Lung (tissue), 12 donors: Measurements from ENCODE around the gene RBP3. TPM values are rescaled to one million over a fixed set of nuclear protein-coding genes. Genes with fewer than 3 reads are reported as not detected.

ENCODE experiments used
- ATAC-seq: fragments of 200-7000 bp; cut with Tn5 transposase; one replicate; pipeline ENCODE4 v1.9.1; 2020; ENCODE audit warnings: moderate number of reproducible peaks; ENCODE audit not compliant: insufficient read depth, low FRiP score
- DNase-seq, 3 donors: peaks; one replicate each; pipeline ENCODE4 v3.0.0-alpha.2; 2013 to 2017
- H3K27ac ChIP-seq, 2 donors: one replicate each; pipeline ENCODE4 v1.5.1; 2013; ENCODE audit warnings: mild to moderate bottlenecking in 2 of 2, moderate library complexity in 2 of 2, control low read depth in 1 of 2, inconsistent platforms in 1 of 2, low read depth in 1 of 2, low read length in 1 of 2
- H3K27me3 ChIP-seq, 3 donors: one replicate each; pipeline ENCODE4 v1.5.1; 2013; ENCODE audit warnings: low read length in 2 of 3; ENCODE audit not compliant: control insufficient read depth in 3 of 3, insufficient read depth in 3 of 3
- H3K36me3 ChIP-seq, 4 donors: one replicate each; pipeline ENCODE4 v1.5.1; 2013; ENCODE audit warnings: low read length in 4 of 4, mild to moderate bottlenecking in 1 of 4, moderate library complexity in 1 of 4; ENCODE audit not compliant: control insufficient read depth in 4 of 4, insufficient read depth in 4 of 4
- H3K4me1 ChIP-seq, 5 donors: one replicate each; pipeline ENCODE4 v1.5.1; 2013; ENCODE audit warnings: low read length in 5 of 5, mild to moderate bottlenecking in 2 of 5, moderate library complexity in 1 of 5; ENCODE audit not compliant: control insufficient read depth in 5 of 5, insufficient read depth in 5 of 5
- H3K4me3 ChIP-seq: one replicate; pipeline ENCODE4 v1.5.1; 2013; ENCODE audit warnings: mild to moderate bottlenecking, control low read depth, moderate library complexity
- H3K9ac ChIP-seq, 2 donors: one replicate each; pipeline ENCODE4 v1.5.1; 2013; ENCODE audit warnings: low read length in 2 of 2, control low read depth in 1 of 2; ENCODE audit not compliant: insufficient read depth in 1 of 2
- H3K9me3 ChIP-seq, 4 donors: one replicate each; pipeline ENCODE4 v1.5.1; 2013; ENCODE audit warnings: low read length in 3 of 4, mild to moderate bottlenecking in 1 of 4, moderate library complexity in 1 of 4; ENCODE audit not compliant: control insufficient read depth in 4 of 4, insufficient read depth in 3 of 4
- CTCF ChIP-seq: IDR thresholded peaks from 2 replicates; pipeline ENCODE4 v1.5.1; 2012; ENCODE audit warnings: mild to moderate bottlenecking; ENCODE audit errors: control extremely low read depth, extremely low read depth
- WGBS, 2 donors: extraction: QIAGEN DNeasy Blood & Tissue Kit; methylation state at CpG; one replicate each; pipeline ENCODE4 v1.1.7; 2013; 5-methylcytosine and 5-hydroxymethylcytosine counted together
- polyA plus RNA-seq, 2 donors: library from polyadenylated mRNA; stranded (reverse); fragments of 200-250 nt; gene quantifications; one replicate each; pipeline ENCODE4 v1.2.1, GENCODE V29; 2013
- total RNA-seq, 2 donors: library from RNA; depleted of rRNA in 1 of 2; stranded (reverse); fragments of >200 nt in 1 of 2; gene quantifications; one replicate each; pipeline ENCODE4 v1.2.1, GENCODE V29; 2014 to 2021
- donor health status: control.
- donor health status: control.
- donor health status: Bipolar disorder and iron deficiency.
- donor health status: healthy.
- donor health status: DM: yes; HTN: yes; CAD: no.

The RBP3 gene
- total and polyA plus RNA-seq, 4 donors, result 0.01 TPM; not detected in 3

GRCh38 chr10:47310090-47310505 is 38.1 kb upstream of the RBP3 start:
- Histone ChIP-seq H3K27ac (no peak overlapping the region), H3K9me3 (no peaks in the 10 kb centered on the region), H3K27me3 (no peaks in the 10 kb centered on the region), H3K36me3 (peaks cover 0 to 43% (median 17%) of the 10 kb centered on the region in 4 donors), H3K4me3 (no peak overlapping the region), H3K4me1 (peaks cover 0 to 64% (median 20%) of the 10 kb centered on the region in 5 donors), H3K9ac (no peak overlapping the region)
- WGBS, 2 donors, result 95 to 96% methylated on average over 33 to 37 of the region's 37 CpGs
- no peak for TF ChIP-seq CTCF
- DNase-seq (no peak), ATAC-seq (no peak)

GRCh38 chr10:47311193-47311931 is 36.8 kb upstream of the RBP3 start:
- Histone ChIP-seq H3K27me3 (no peaks in the 10 kb centered on the region), H3K4me3 (no peak overlapping the region), H3K9me3 (no peaks in the 10 kb centered on the region), H3K9ac (no peak overlapping the region), H3K36me3 (peaks cover 0 to 44% (median 14%) of the 10 kb centered on the region in 4 donors), H3K4me1 (peaks cover 0 to 51% (median 13%) of the 10 kb centered on the region in 5 donors), H3K27ac (no peak overlapping the region)
- ATAC-seq, result peak; percentile 13
- peak in 1 of 3 donors; percentile 28 for DNase-seq
- 47 to 62% methylated on average over 10 of the region's 10 CpGs for WGBS, 2 donors
- TF ChIP-seq CTCF, result no peak

GRCh38 chr10:47311932-47312662 is 36.1 kb upstream of the RBP3 start:
- peak; percentile 80 to 82 (median 80) for DNase-seq
- Histone ChIP-seq H3K4me1 (peaks cover 0 to 44% (median 13%) of the 10 kb centered on the region in 5 donors), H3K4me3 (no peak overlapping the region), H3K9ac (no peak overlapping the region), H3K36me3 (peaks cover 0 to 39% (median 13%) of the 10 kb centered on the region in 4 donors), H3K9me3 (no peaks in the 10 kb centered on the region), H3K27ac (no peak overlapping the region), H3K27me3 (no peaks in the 10 kb centered on the region)
- 22 to 29% methylated on average over 20 of the region's 20 CpGs for WGBS, 2 donors
- peak; percentile 82 for TF ChIP-seq CTCF
- ATAC-seq, result peak; percentile 68
